Left lung (tissue), 10 donors: ENCODE measurements around the gene ADAM19. TPM values are rescaled to one million over a fixed set of nuclear protein-coding genes. Genes with fewer than 3 reads are reported as not detected.
"Not testable (repeated sequence)": the region's sequence is repeated elsewhere in the genome, so short reads cannot be mapped to it uniquely, and the experiment has no call there.

ENCODE experiments used
- ATAC-seq: fragments of 200-7000 bp; cut with Tn5 transposase; one replicate; pipeline ENCODE4 v1.9.1; 2020; ENCODE audit warnings: moderate library complexity
- DNase-seq, 4 donors: peaks; one replicate each; pipeline ENCODE4 v3.0.0-alpha.2; 2013 to 2020
- H3K27ac ChIP-seq, 2 donors: fragments of 200-600 bp; sonication (generic) in 1 of 2; one replicate each; pipeline versions ENCODE4 v1.5.0 to v1.8.0; 2020 to 2021
- H3K27me3 ChIP-seq, 2 donors: fragments of 200-600 bp; sonication (generic) in 1 of 2; one replicate each; pipeline versions ENCODE4 v1.5.0 to v1.8.0; 2020 to 2021
- H3K36me3 ChIP-seq, 2 donors: fragments of 200-600 bp; sonication (generic) in 1 of 2; one replicate each; pipeline versions ENCODE4 v1.5.0 to v1.8.0; 2020 to 2021
- H3K4me1 ChIP-seq, 2 donors: fragments of 200-600 bp; one replicate each; pipeline ENCODE4 v1.8.0; 2021
- H3K4me3 ChIP-seq, 2 donors: fragments of 200-600 bp; sonication (generic) in 1 of 2; one replicate each; pipeline versions ENCODE4 v1.5.0 to v1.8.0; 2020 to 2021; ENCODE audit warnings: mild to moderate bottlenecking in 1 of 2
- H3K9me3 ChIP-seq, 2 donors: fragments of 200-600 bp; sonication (generic) in 1 of 2; one replicate each; pipeline versions ENCODE4 v1.5.0 to v1.8.0; 2020 to 2021
- CTCF ChIP-seq, 2 donors: fragments of 200-600 bp; sonication (generic) in 1 of 2; IDR thresholded peaks; one replicate each; pipeline versions ENCODE4 v1.5.0 to v1.8.0; 2021; ENCODE audit warnings: antibody characterized with exemption in 2 of 2
- intact Hi-C, 2 donors: fragments of 100-400 bp; cut with DNase I; formaldehyde crosslinking; loops; one replicate each; pipeline versions ENCODE4 v1.11.2 to v1.14.2; 2022
- polyA plus RNA-seq, 6 donors: library from polyadenylated mRNA; unstranded; fragments of 120-200 nt; gene quantifications; one replicate each; pipeline ENCODE4 v1.2.1, GENCODE V29; 2013; ENCODE audit not compliant: insufficient read length in 6 of 6
- total RNA-seq, 2 donors: library from RNA; stranded (reverse); fragmentation: NEBNext Ultra II Directional; extraction: Animal tissue kit (Norgen Biotek cat#: 25700); gene quantifications; one replicate each; pipeline ENCODE4 v1.2.1, GENCODE V29; 2021
- donor health status: DM: no; HTN: yes; CAD: no.
- donor health status: DM: no; HTN: no; CAD: no.

The ADAM19 gene
- total and polyA plus RNA-seq, 8 donors, result 14.9 to 21.5 (median 19.2) TPM

GRCh38 chr5:157443041-157443549 is 132.5 kb downstream of the ADAM19 start:
- no peak for TF ChIP-seq CTCF (IDR thresholded peaks at IDR 0.05)
- Histone ChIP-seq H3K4me3 (no peak overlapping the region), H3K36me3 (no peaks in the 10 kb centered on the region), H3K9me3 (no peaks in the 10 kb centered on the region), H3K4me1 (no peaks in the 10 kb centered on the region), H3K27me3 (peaks cover 0 to 8% of the 10 kb centered on the region in 2 donors), H3K27ac (no peak overlapping the region)
- intact Hi-C loops, result no loop called here
- no peak for DNase-seq
- ATAC-seq, result no peak

DNA sequence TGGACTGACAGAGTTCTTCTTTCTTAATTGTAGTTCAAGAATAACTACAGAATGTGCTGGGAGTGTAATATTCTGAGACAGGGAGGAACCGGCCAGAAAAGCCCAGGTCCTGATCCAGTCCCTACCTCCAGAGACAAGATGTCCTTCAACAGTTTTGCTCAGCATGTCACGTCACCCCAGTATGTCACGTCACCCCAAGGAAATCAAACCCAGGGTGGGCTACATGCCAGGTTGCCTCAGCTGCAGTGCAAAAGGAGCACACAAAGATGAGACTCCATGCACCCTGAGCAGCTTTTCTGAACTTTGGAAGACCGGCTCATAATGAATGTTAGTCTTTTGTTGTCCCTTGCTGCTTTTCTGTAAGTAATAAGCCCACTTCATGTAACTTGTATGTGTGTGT is 141.5 kb downstream of the ADAM19 start:
- Histone ChIP-seq H3K27me3 (no peaks in the 10 kb centered on the region), H3K9me3 (no peaks in the 10 kb centered on the region), H3K4me1 (no peaks in the 10 kb centered on the region), H3K36me3 (no peaks in the 10 kb centered on the region), H3K4me3 (no peak overlapping the region), H3K27ac (no peak overlapping the region)
- ATAC-seq, result no peak
- intact Hi-C loops, result no loop called here
- no peak for DNase-seq
- no peak for TF ChIP-seq CTCF (IDR thresholded peaks at IDR 0.05)

GRCh38 chr5:157431544-157432200 is 143.9 kb downstream of the ADAM19 start:
- ATAC-seq (peak; percentile 91), DNase-seq (peak in 2 of 4 donors; percentile 39 to 58)
- no peaks in the 10 kb centered on the region for H3K27me3 ChIP-seq
- H3K36me3 ChIP-seq, result no peaks in the 10 kb centered on the region
- intact Hi-C loops, result no loop called here
- H3K4me1 ChIP-seq, result no peaks in the 10 kb centered on the region
- H3K27ac ChIP-seq, result no peak overlapping the region
- no peaks in the 10 kb centered on the region for H3K9me3 ChIP-seq
- TF ChIP-seq CTCF (IDR thresholded peaks at IDR 0.05), result peak in 1 of 2 donors; percentile 32
- no peak overlapping the region for H3K4me3 ChIP-seq

- ATAC-seq, H3K4me1 ChIP-seq, H3K27me3 ChIP-seq, intact Hi-C loops, H3K4me3 ChIP-seq, H3K27ac ChIP-seq, H3K9me3 ChIP-seq, DNase-seq, H3K36me3 ChIP-seq: not testable (repeated sequence)
Measured at GRCh38 chr5:157429920-157430319, 145.7 kb downstream of the ADAM19 start.

Other genes with a start within 250 kb of the ADAM19 start
- gene NIPAL4, start 115.6 kb downstream of the ADAM19 start, total RNA-seq, result under 1 TPM; 0.06 to 0.39 TPM
- under 1 TPM in 5 of 6 donors, not detected in 1; 0.08 to 0.22 (median 0.14) TPM for gene NIPAL4, start 115.6 kb downstream of the ADAM19 start, polyA plus RNA-seq
- under 1 TPM in 1 of 2 donors, not detected in 1; 0.15 TPM for gene SOX30, start 76.7 kb upstream of the ADAM19 start, total RNA-seq
- gene SOX30, start 76.7 kb upstream of the ADAM19 start, polyA plus RNA-seq, result under 1 TPM; 0.14 to 0.35 (median 0.27) TPM
- gene C5orf52, start 95.8 kb upstream of the ADAM19 start, total RNA-seq, result not detected
- gene C5orf52, start 95.8 kb upstream of the ADAM19 start, polyA plus RNA-seq, result not detected
- 1 to 10 TPM; 8.8 to 9.4 TPM for gene THG1L, start 155.6 kb upstream of the ADAM19 start, total RNA-seq
- 10 to 100 TPM; 26.4 to 30.8 (median 28.8) TPM for gene THG1L, start 155.6 kb upstream of the ADAM19 start, polyA plus RNA-seq
- 1 to 10 TPM; 3.0 to 3.2 TPM for gene LSM11, start 167.9 kb upstream of the ADAM19 start, total RNA-seq
- gene LSM11, start 167.9 kb upstream of the ADAM19 start, polyA plus RNA-seq, result 1 to 10 TPM; 6.5 to 8.1 (median 7.5) TPM